Smooth muscle cell (in vitro differentiated cells): ENCODE results near the gene TEX19. TPM values are rescaled to one million over a fixed set of nuclear protein-coding genes. Genes with fewer than 3 reads are reported as not detected.

Source experiments
- DNase-seq: peaks from one replicate; lab custom pipeline; 2025; ENCODE audit not compliant: unreplicated experiment; lab: John Stamatoyannopoulos, UW
- H2AFZ ChIP-seq: fragments of 200-600 bp; sonication (generic); 2 replicates; pipeline ENCODE4 v1.6.0; 2016; ENCODE audit warnings: antibody characterized with exemption, low read depth, mild to moderate bottlenecking
- H3F3A ChIP-seq: fragments of 200-600 bp; sonication (generic); 2 replicates; pipeline ENCODE4 v1.6.0; 2017; ENCODE audit warnings: antibody characterized with exemption, low read depth
- H3K27ac ChIP-seq: fragments of 200-600 bp; sonication (generic); 2 replicates; pipeline ENCODE4 v1.5.1; 2016; ENCODE audit warnings: low read depth, mild to moderate bottlenecking
- H3K27me3 ChIP-seq: fragments of 200-600 bp; sonication (generic); 2 replicates; pipeline ENCODE4 v1.6.1; 2016; ENCODE audit warnings: low read depth, mild to moderate bottlenecking
- H3K36me3 ChIP-seq: fragments of 200-600 bp; sonication (generic); 2 replicates; pipeline ENCODE4 v1.5.1; 2016; ENCODE audit warnings: low read depth
- H3K4me1 ChIP-seq: fragments of 200-600 bp; sonication (generic); 2 replicates; pipeline ENCODE4 v1.5.1; 2016; ENCODE audit warnings: low read depth
- H3K4me2 ChIP-seq: fragments of 200-600 bp; sonication (generic); 2 replicates; pipeline ENCODE4 v1.6.0; 2016; ENCODE audit warnings: mild to moderate bottlenecking
- H3K4me3 ChIP-seq: fragments of 200-600 bp; sonication (generic); 2 replicates; pipeline ENCODE4 v1.5.1; 2016; ENCODE audit warnings: mild to moderate bottlenecking
- H3K79me2 ChIP-seq: fragments of 200-600 bp; sonication (generic); 2 replicates; pipeline ENCODE4 v1.6.0; 2016; ENCODE audit warnings: low read depth, mild to moderate bottlenecking
- H3K9ac ChIP-seq: fragments of 200-600 bp; sonication (generic); 2 replicates; pipeline ENCODE4 v1.6.0; 2016; ENCODE audit warnings: low read depth
- H3K9me3 ChIP-seq: fragments of 200-600 bp; sonication (generic); replicated peaks from 2 replicates; pipeline ENCODE4 v1.5.1; 2016; ENCODE audit warnings: low read depth
- H4K20me1 ChIP-seq: fragments of 200-600 bp; sonication (generic); 2 replicates; pipeline ENCODE4 v1.6.0; 2016; ENCODE audit warnings: low read depth
- CTCF ChIP-seq: fragments of 200-600 bp; sonication (generic); IDR thresholded peaks from 2 replicates; pipeline ENCODE4 v1.5.1; 2017; ENCODE audit warnings: borderline replicate concordance, mild to moderate bottlenecking, antibody characterized with exemption; ENCODE audit not compliant: insufficient read depth, poor library complexity, severe bottlenecking
- WGBS: methylation state at CpG from one replicate; pipeline ENCODE4 v1.1.7; 2016; ENCODE audit warnings: low lambda C conversion rate; 5-methylcytosine and 5-hydroxymethylcytosine counted together
- polyA plus RNA-seq: library from polyadenylated mRNA; unstranded; fragments of >200 nt; fragmentation: Nextera tagmentation; extraction: Ambion mirVana; gene quantifications from 2 replicates; pipeline ENCODE4 v1.2.1, GENCODE V29; 2016
- total RNA-seq: library from RNA; depleted of rRNA; stranded (reverse); fragments of >200 nt; gene quantifications from 2 replicates; pipeline ENCODE4 v1.2.3, GENCODE V29; 2014

TEX19 gene
- total RNA-seq (not detected in 2 replicates), polyA plus RNA-seq (not detected in 2 replicates)

GRCh38 chr17:82358465-82359350 lies at the start of gene TEX19:
Gene TEX19 (plus strand): TSS chr17:82359247. CDS start chr17:82362151, 2,904 bp downstream.
- H2AFZ ChIP-seq = no peak within 1 kb of the TSS
- no peaks in the 10 kb centered on the region for H3F3A ChIP-seq
- no peaks in the 10 kb centered on the region for H3K4me1 ChIP-seq
- TF ChIP-seq CTCF = no peak
- no peaks in the 10 kb centered on the region for H3K9me3 ChIP-seq
- H4K20me1 ChIP-seq = no peaks in the 10 kb centered on the region
- H3K79me2 ChIP-seq = no peaks in the 10 kb centered on the region
- H3K36me3 ChIP-seq = no peaks in the 10 kb centered on the region
- no peaks in the 10 kb centered on the region for H3K27me3 ChIP-seq
- no peak within 1 kb of the TSS for H3K4me2 ChIP-seq
- H3K9ac ChIP-seq = no peak within 1 kb of the TSS
- no peak within 1 kb of the TSS for H3K27ac ChIP-seq
- DNase-seq = no peak
- 86% methylated on average over 21 of the region's 21 CpGs for WGBS
- H3K4me3 ChIP-seq = no peak within 1 kb of the TSS

DNA sequence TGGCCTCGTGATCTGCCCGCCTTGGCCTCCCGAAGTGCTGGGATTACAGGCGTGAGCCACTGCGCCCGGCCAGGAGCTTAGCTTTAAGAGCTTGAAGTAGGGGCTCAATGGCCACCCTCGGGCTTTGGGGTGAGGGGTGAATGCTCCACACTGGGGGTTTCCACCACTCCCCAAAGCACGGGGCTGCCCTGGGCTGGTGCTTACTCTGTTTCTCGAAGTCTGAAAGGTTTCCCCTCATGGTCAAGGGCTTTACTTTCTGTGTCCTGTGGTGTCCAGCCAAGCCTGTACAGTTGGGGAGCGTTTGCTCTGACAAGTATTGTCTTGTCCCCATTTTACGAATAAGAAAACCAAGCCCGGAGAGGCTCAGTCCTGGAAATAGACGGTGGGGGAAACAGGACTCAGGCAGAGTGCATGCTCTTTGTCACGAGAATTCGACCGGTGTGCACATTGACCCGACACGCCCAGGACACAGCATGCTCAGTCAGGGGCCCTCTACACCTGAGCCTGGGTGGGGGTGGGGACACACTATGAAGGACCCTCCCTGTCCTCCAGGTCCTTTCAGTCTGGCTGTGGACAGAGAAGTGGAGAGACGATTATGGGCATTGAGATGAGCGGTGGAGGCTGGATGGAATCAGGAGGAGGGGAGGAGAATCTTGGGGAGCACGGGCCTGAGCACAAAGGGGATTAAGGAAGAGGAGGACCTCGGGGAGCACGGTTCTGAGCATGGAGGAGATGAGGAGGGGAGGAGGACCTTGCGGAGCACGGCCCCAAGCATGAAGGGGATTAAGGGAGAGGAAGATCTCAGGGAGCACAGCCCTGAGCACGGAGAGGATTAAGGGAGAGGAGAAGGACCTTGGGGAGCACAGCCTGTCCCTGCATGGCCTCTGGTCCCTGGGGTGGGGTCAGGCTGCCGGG lies 49.1 kb upstream of the TEX19 start:
- H3K9ac ChIP-seq = no peak overlapping the region
- H3K27me3 ChIP-seq = peaks cover 2% of the 10 kb centered on the region
- H3K4me3 ChIP-seq = no peak overlapping the region
- no peak for DNase-seq
- H4K20me1 ChIP-seq = no peaks in the 10 kb centered on the region
- no peaks in the 10 kb centered on the region for H3K4me1 ChIP-seq
- TF ChIP-seq CTCF = no peak
- no peaks in the 10 kb centered on the region for H3F3A ChIP-seq
- H3K4me2 ChIP-seq = no peak overlapping the region
- WGBS = 90% methylated on average over 27 of the region's 27 CpGs
- no peaks in the 10 kb centered on the region for H3K79me2 ChIP-seq
- no peak overlapping the region for H2AFZ ChIP-seq
- H3K9me3 ChIP-seq = no peaks in the 10 kb centered on the region
- H3K36me3 ChIP-seq = no peaks in the 10 kb centered on the region
- no peak overlapping the region for H3K27ac ChIP-seq

DNA sequence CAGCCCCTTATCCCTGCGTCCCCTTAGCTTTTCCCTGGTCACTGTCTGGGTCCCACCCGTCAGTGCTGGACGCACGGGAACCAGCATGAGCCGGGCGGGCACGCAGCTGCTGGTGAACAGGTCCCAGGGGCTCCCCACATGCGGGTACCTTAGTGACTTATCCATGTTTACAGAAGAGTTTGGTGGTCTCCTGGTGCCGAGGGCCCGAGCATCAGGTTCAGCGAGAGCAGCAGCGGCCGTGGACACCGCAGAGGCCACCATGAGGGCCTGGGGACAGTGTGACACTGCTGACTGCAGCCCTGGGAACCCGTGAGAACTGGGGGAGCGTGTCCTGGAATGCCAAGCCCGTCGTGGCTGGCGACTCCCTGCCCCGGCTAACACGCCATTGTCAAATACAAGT lies 48.2 kb upstream of the TEX19 start:
- Histone ChIP-seq H3K9ac (no peak overlapping the region), H4K20me1 (no peaks in the 10 kb centered on the region), H3K27me3 (peaks cover 2% of the 10 kb centered on the region), H3K27ac (no peak overlapping the region), H3K9me3 (no peaks in the 10 kb centered on the region), H3K4me2 (no peak overlapping the region), H3K4me3 (no peak overlapping the region), H2AFZ (no peak overlapping the region), H3K4me1 (peaks cover 2% of the 10 kb centered on the region), H3K79me2 (no peaks in the 10 kb centered on the region), H3F3A (no peaks in the 10 kb centered on the region), H3K36me3 (no peaks in the 10 kb centered on the region)
- TF ChIP-seq CTCF = no peak
- 94% methylated on average over 21 of the region's 21 CpGs for WGBS
- DNase-seq = no peak
